ENCODE measurements around the gene PRKX.

GRCh38 chrX:3631196-3631595 lies 82.3 kb downstream of the PRKX start:
- TF ChIP-seq EP300 (IDR thresholded peaks at IDR 0.05; ENCODE audit: borderline replicate concordance): no peak
- TF ChIP-seq REST (IDR thresholded peaks at IDR 0.05; ENCODE audit: low read depth): no peak
- no peak for TF ChIP-seq CREB1 (IDR thresholded peaks at IDR 0.05; ENCODE audit: low read depth)
- no peak for TF ChIP-seq MAX (IDR thresholded peaks at IDR 0.05)
- TF ChIP-seq YY1 (IDR thresholded peaks at IDR 0.05; ENCODE audit: low read depth): no peak
- TF ChIP-seq EGR1 (IDR thresholded peaks at IDR 0.05): no peak
- TF ChIP-seq TAF1 (IDR thresholded peaks at IDR 0.05; ENCODE audit: low read depth): no peak
- TF ChIP-seq TCF12 (IDR thresholded peaks at IDR 0.05; ENCODE audit: low read depth): no peak

Data from Ishikawa (cell line).